DOHH2 (cell line): ENCODE measurements around the gene MED16.

Experiments used
- H3F3A ChIP-seq: fragments of 200-600 bp; sonication (generic), shearing (Covaris generic); 2 replicates; pipeline ENCODE4 v1.6.0; 2016; ENCODE audit warnings: antibody characterized with exemption, mild to moderate bottlenecking; ENCODE audit not compliant: control insufficient read depth, insufficient read depth
- H3K27ac ChIP-seq: fragments of 200-600 bp; sonication (generic); 2 replicates; pipeline ENCODE4 v1.5.1; 2014; ENCODE audit warnings: low read depth, mild to moderate bottlenecking, low read length, moderate library complexity
- H3K27me3 ChIP-seq: fragments of 200-600 bp; sonication (generic); 2 replicates; pipeline ENCODE4 v1.6.1; 2014; ENCODE audit warnings: mild to moderate bottlenecking, low read length, mixed read lengths; ENCODE audit not compliant: control insufficient read depth
- H3K36me3 ChIP-seq: fragments of 200-600 bp; sonication (generic); 2 replicates; pipeline ENCODE4 v1.6.1; 2014; ENCODE audit warnings: mild to moderate bottlenecking, low read length, moderate library complexity, mixed read lengths; ENCODE audit not compliant: control insufficient read depth
- H3K4me1 ChIP-seq: fragments of 200-600 bp; sonication (generic); 2 replicates; pipeline ENCODE4 v1.6.1; 2014; ENCODE audit warnings: mild to moderate bottlenecking, low read length, mixed read lengths; ENCODE audit not compliant: control insufficient read depth
- H3K4me2 ChIP-seq: fragments of 200-600 bp; sonication (generic); 2 replicates; pipeline ENCODE4 v1.6.0; 2014; ENCODE audit warnings: mild to moderate bottlenecking, low read length, moderate library complexity
- H3K4me3 ChIP-seq: fragments of 200-600 bp; sonication (generic); 2 replicates; pipeline ENCODE4 v1.5.1; 2014; ENCODE audit warnings: mild to moderate bottlenecking, low read length, mixed read lengths
- H3K79me2 ChIP-seq: fragments of 200-600 bp; sonication (generic); 2 replicates; pipeline ENCODE4 v1.6.1; 2014; ENCODE audit warnings: mild to moderate bottlenecking, low read length, mixed read lengths; ENCODE audit not compliant: control insufficient read depth
- H3K9me2 ChIP-seq: fragments of 200-600 bp; sonication (generic); replicated peaks from 2 replicates; pipeline ENCODE4 v1.6.1; 2014; ENCODE audit warnings: mild to moderate bottlenecking, low read length, mixed read lengths; ENCODE audit not compliant: control insufficient read depth
- H3K9me3 ChIP-seq: fragments of 200-600 bp; sonication (generic); 2 replicates; pipeline ENCODE4 v1.6.1; 2014; ENCODE audit warnings: antibody characterized with exemption, low read length, mixed read lengths; ENCODE audit not compliant: control insufficient read depth, insufficient read depth
- H4K20me1 ChIP-seq: fragments of 200-600 bp; sonication (generic); 2 replicates; pipeline ENCODE4 v1.6.0; 2014; ENCODE audit warnings: low read depth, mild to moderate bottlenecking, antibody characterized with exemption, low read length, moderate library complexity; ENCODE audit not compliant: control insufficient read depth, insufficient read depth
- EZH2phosphoT487 ChIP-seq: fragments of 200-600 bp; sonication (generic); IDR thresholded peaks from 2 replicates; pipeline ENCODE4 v1.6.1; 2017; ENCODE audit warnings: borderline replicate concordance, mild to moderate bottlenecking, antibody characterized with exemption, low read length, moderate library complexity, mixed read lengths
- TF ChIP-seq, protein P1 (sequence below): fragments of 200-600 bp; sonication (generic); IDR thresholded peaks from one replicate; pipeline ENCODE4 v1.5.1; 2014; ENCODE audit warnings: antibody characterized with exemption, mild to moderate bottlenecking, low read depth, low read length; ENCODE audit not compliant: poor library complexity, severe bottlenecking

Gene MED16

DNA sequence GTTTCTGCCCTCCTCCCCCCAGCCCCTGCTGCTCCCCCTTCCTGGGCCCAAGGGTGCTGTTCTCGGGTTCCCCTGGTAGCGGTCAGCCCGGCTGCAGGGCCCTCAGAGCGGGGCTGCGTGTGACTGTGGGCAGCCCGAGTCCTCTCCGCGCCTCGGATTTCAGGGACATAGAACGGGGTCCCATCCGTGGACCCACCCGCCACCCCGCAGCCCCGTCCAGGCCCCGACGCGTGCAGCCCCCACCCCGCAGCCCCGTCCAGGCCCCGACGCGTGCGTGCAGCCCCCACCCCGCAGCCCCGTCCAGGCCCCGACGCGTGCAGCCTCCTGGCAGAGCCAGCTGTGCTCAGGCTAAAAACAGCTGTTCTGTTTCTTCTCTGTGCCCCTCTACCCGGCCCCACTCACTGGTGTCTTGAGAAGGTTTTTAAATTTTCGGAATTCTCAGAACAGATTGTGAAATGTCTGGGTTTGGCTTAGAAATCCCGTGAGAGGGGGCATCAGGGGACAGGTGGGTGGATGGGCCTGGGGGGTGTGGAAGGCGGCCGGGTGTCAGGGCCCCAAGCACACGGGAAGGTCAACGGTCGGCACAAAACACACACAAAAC lies 57.7 kb downstream of the MED16 start:
- Histone ChIP-seq H3K27ac (no peak overlapping the region), H3K27me3 (no peaks in the 10 kb centered on the region), H3K4me3 (no peak overlapping the region), H3F3A (no peaks in the 10 kb centered on the region), H3K79me2 (no peaks in the 10 kb centered on the region), H3K36me3 (no peaks in the 10 kb centered on the region), H3K9me3 (no peaks in the 10 kb centered on the region), H4K20me1 (no peaks in the 10 kb centered on the region), H3K4me1 (no peaks in the 10 kb centered on the region), H3K9me2 (no peaks in the 10 kb centered on the region), H3K4me2 (no peak overlapping the region)
- TF ChIP-seq EZH2phosphoT487, result no peak
- TF ChIP-seq, protein P1, sequence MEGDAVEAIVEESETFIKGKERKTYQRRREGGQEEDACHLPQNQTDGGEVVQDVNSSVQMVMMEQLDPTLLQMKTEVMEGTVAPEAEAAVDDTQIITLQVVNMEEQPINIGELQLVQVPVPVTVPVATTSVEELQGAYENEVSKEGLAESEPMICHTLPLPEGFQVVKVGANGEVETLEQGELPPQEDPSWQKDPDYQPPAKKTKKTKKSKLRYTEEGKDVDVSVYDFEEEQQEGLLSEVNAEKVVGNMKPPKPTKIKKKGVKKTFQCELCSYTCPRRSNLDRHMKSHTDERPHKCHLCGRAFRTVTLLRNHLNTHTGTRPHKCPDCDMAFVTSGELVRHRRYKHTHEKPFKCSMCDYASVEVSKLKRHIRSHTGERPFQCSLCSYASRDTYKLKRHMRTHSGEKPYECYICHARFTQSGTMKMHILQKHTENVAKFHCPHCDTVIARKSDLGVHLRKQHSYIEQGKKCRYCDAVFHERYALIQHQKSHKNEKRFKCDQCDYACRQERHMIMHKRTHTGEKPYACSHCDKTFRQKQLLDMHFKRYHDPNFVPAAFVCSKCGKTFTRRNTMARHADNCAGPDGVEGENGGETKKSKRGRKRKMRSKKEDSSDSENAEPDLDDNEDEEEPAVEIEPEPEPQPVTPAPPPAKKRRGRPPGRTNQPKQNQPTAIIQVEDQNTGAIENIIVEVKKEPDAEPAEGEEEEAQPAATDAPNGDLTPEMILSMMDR, result no peak

DNA sequence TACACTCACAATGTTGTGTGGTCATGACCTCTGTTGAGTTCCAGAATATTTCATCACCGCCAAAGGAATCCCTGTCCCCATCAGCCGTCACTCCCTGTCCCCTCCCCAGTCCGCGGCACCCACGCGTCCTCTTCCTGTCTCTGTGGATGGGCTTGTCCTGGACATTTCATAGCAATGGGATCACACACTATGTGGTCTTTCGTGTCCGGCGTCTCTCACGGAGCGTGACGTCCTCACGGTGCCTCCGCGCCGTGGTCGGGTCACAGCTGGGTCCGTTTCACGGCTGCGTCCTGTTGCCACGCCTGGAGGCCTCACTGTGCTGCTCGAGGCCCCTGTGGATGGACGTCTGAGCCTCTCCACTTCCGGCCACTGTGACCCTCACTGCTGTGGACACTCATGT lies 58.8 kb downstream of the MED16 start:
- Histone ChIP-seq H3K79me2 (no peaks in the 10 kb centered on the region), H3K4me3 (no peak overlapping the region), H3K36me3 (no peaks in the 10 kb centered on the region), H4K20me1 (no peaks in the 10 kb centered on the region), H3K9me3 (no peaks in the 10 kb centered on the region), H3K27ac (no peak overlapping the region), H3K27me3 (no peaks in the 10 kb centered on the region), H3F3A (no peaks in the 10 kb centered on the region), H3K4me1 (no peaks in the 10 kb centered on the region), H3K4me2 (no peak overlapping the region), H3K9me2 (no peaks in the 10 kb centered on the region)
- TF ChIP-seq, protein P1, result no peak
- TF ChIP-seq EZH2phosphoT487, result no peak

DNA sequence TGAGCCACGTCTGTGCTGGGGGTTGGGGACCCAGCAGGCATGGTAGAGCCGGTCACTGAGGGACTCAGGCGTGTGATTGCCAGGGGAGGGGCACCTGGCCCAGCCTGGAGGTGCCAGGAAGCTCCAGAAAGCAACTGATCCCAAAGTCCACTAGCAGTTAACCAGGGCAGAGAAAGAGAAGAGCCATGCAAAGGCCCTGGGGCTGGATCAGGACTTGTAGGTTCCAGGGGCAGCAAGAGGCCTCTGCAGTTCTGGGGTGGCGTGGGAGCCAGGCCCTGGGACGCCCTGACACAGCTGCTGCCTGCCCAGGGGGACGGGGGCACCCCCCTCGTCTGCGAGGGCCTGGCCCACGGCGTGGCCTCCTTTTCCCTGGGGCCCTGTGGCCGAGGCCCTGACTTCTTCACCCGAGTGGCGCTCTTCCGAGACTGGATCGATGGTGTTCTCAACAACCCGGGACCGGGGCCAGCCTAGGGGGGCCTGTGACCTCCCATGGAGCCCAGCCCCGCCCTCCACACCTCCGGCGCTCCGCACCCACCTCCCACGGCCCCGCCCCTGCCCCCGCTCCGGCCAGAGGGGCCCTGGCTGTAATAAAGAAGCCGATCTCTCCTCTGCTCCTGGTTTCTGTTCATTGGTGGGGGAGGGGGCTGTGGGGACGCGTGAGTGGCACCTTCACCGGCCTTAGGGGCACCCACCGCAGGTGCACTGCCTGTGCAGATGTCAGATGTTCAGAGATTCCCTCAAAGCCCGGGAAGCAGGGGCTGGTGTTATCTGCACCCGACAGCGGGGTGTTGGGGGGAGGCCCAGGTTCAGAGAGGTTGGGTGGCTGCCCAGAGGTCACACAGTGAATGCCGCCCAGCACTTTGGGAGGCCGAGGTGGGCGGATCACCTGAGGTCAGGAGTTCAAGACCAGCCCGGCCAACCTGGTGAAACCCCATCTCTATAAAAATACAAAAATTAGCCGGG lies 61.3 kb downstream of the MED16 start:
- TF ChIP-seq EZH2phosphoT487, result no peak
- H3K79me2 ChIP-seq, result no peaks in the 10 kb centered on the region
- no peaks in the 10 kb centered on the region for H3K9me3 ChIP-seq
- no peaks in the 10 kb centered on the region for H3K36me3 ChIP-seq
- no peak overlapping the region for H3K4me2 ChIP-seq
- H3K27ac ChIP-seq, result no peak overlapping the region
- H3K4me1 ChIP-seq, result no peaks in the 10 kb centered on the region
- no peaks in the 10 kb centered on the region for H3K9me2 ChIP-seq
- no peaks in the 10 kb centered on the region for H3K27me3 ChIP-seq
- no peaks in the 10 kb centered on the region for H4K20me1 ChIP-seq
- H3K4me3 ChIP-seq, result no peak overlapping the region
- H3F3A ChIP-seq, result no peaks in the 10 kb centered on the region

DNA sequence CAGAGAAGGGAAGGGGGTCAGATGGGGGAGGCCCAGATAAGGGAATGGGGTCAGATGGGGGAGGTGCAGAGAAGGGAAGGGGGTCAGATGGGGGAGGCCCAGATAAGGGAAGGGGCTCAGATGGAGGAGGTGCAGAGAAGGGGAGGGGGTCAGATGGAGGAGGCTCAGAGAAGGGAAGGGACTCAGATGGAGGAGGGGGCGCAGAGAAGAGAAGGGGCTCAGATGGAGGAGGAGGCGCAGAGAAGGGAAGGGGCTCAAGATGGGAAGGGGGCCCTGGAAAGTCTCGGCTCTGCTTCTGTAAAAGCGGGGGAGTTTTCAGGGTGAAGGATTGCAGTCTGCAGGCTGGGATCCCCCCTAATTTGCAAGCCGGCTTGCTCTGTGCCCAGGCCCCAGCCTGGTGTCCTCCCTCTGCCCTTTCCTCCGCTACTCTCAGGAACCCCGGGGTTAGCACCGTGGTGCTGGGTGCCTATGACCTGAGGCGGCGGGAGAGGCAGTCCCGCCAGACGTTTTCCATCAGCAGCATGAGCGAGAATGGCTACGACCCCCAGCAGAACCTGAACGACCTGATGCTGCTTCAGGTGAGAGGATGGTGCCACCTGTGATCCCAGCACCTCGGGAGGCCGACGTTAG lies 63.7 kb downstream of the MED16 start:
- H3K27me3 ChIP-seq, result no peaks in the 10 kb centered on the region
- no peaks in the 10 kb centered on the region for H3F3A ChIP-seq
- TF ChIP-seq, protein P1, result no peak
- TF ChIP-seq EZH2phosphoT487, result no peak
- no peaks in the 10 kb centered on the region for H3K79me2 ChIP-seq
- H3K4me1 ChIP-seq, result no peaks in the 10 kb centered on the region
- H3K9me2 ChIP-seq, result no peaks in the 10 kb centered on the region
- no peak overlapping the region for H3K27ac ChIP-seq
- H3K36me3 ChIP-seq, result no peaks in the 10 kb centered on the region
- H3K4me2 ChIP-seq, result no peak overlapping the region
- no peaks in the 10 kb centered on the region for H3K9me3 ChIP-seq
- H3K4me3 ChIP-seq, result no peak overlapping the region
- H4K20me1 ChIP-seq, result no peaks in the 10 kb centered on the region
